Thoracic aorta endothelial cell (primary cell): ENCODE measurements around the gene FAM177A1. TPM values are rescaled to one million over a fixed set of nuclear protein-coding genes. Genes with fewer than 3 reads are reported as not detected.

ENCODE experiments used
- total RNA-seq: library from RNA; depleted of rRNA; stranded (reverse); fragments of >200 nt; gene quantifications from 2 replicates; pipeline ENCODE4 v1.2.3, GENCODE V29; 2012

FAM177A1 gene
- 28.1 and 36.2 TPM in 2 replicates for total RNA-seq

GRCh38 chr14:35046048-35046750, at the start of gene FAM177A1:
FAM177A1 (plus strand) TSS chr14:35046272; CDS start chr14:35046464, 192 bp downstream.

GRCh38 chr14:35121887-35122695, 76.0 kb downstream of the FAM177A1 start, which contains the start of the genes PPP2R3C and PRORP:
PPP2R3C (minus strand) TSS chr14:35121990; CDS start chr14:35121959, 31 bp downstream.
PRORP (plus strand) TSS chr14:35122552; CDS start chr14:35123246, 694 bp downstream.

Other genes with a start within 250 kb of the FAM177A1 start
- gene BAZ1A, start 170.9 kb upstream of the FAM177A1 start, total RNA-seq = 71.7 and 81.3 TPM in 2 replicates
- 87.2 and 109 TPM in 2 replicates for gene SRP54, start 63.3 kb upstream of the FAM177A1 start, total RNA-seq
- 51.6 and 53.5 TPM in 2 replicates for gene PPP2R3C, start 75.7 kb downstream of the FAM177A1 start, total RNA-seq
- gene PRORP, start 76.3 kb downstream of the FAM177A1 start, total RNA-seq = 49.3 and 55.1 TPM in 2 replicates
- 225 and 269 TPM in 2 replicates for gene PSMA6, start 246.1 kb downstream of the FAM177A1 start, total RNA-seq